GM12874 (cell line): ENCODE results near the gene C6orf118.

Experiments
- TF ChIP-seq, protein P1 (sequence below): IDR thresholded peaks from 2 replicates; pipeline ENCODE4 v1.5.1; 2011; ENCODE audit warnings: low read depth, mild to moderate bottlenecking, control low read depth, low read length, moderate library complexity; ENCODE audit not compliant: insufficient read depth

Gene C6orf118

GRCh38 chr6:165244524-165245247 is 64.7 kb downstream of the C6orf118 start:
- TF ChIP-seq, protein P1, sequence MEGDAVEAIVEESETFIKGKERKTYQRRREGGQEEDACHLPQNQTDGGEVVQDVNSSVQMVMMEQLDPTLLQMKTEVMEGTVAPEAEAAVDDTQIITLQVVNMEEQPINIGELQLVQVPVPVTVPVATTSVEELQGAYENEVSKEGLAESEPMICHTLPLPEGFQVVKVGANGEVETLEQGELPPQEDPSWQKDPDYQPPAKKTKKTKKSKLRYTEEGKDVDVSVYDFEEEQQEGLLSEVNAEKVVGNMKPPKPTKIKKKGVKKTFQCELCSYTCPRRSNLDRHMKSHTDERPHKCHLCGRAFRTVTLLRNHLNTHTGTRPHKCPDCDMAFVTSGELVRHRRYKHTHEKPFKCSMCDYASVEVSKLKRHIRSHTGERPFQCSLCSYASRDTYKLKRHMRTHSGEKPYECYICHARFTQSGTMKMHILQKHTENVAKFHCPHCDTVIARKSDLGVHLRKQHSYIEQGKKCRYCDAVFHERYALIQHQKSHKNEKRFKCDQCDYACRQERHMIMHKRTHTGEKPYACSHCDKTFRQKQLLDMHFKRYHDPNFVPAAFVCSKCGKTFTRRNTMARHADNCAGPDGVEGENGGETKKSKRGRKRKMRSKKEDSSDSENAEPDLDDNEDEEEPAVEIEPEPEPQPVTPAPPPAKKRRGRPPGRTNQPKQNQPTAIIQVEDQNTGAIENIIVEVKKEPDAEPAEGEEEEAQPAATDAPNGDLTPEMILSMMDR, result no peak

DNA sequence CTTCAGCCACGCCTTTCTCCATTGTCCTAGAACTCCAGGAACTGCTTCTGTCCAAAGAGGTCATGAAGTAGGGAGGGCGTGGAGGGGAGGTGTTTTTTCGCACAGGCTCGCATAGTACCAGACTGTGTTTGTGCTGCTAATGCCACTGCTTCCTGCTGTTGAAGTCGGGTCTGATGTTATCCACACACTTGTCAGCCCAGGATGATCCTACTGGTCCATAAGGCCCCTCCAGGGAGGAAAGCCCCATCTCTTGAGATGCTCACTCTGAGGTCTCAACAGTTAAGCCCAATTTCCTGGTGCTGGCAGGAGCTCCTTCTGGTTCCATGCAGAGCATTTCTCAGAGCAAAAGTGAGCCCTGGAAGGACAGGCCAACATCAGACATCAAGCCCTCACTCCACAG is 65.6 kb downstream of the C6orf118 start:
- TF ChIP-seq, protein P1, result no peak

- TF ChIP-seq, protein P1, result no peak
Observed at GRCh38 chr6:165236326-165236725, 73.1 kb downstream of the C6orf118 start.

DNA sequence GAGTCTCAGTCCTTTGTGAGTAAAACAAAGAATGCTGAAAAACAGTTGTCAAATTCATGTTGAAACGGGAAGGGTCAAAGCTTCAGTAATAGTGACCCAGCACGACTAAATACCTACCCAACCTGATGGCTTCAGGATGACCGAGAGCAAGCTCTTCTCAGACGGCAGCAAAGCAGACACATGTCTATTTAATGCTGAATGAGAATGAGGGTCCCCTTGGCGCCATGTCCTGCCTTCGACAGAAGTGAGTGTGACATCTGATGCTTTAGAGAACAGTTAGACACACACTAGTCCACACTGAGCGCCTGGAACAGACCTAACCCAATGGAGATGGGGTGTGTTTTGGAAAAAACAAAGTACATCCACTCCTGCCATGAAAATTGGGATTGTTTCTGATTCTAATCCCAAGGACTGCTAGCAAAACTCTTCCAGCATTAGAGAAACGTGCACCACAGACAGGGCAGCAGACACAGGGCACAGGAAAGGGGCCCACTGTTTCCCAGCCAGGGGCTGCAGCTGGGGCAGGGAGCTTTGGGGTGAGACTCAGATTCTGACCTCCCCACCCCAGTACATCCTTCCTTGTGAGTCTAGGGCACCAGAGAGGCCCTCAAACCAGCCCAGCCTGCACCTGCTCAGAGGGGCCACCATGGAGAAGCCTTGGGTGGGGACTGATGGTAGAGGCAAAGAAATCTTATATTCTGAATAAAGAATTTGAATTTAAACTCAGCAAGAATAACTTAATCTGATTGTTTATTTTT is 76.5 kb downstream of the C6orf118 start:
- TF ChIP-seq, protein P1, result no peak

DNA sequence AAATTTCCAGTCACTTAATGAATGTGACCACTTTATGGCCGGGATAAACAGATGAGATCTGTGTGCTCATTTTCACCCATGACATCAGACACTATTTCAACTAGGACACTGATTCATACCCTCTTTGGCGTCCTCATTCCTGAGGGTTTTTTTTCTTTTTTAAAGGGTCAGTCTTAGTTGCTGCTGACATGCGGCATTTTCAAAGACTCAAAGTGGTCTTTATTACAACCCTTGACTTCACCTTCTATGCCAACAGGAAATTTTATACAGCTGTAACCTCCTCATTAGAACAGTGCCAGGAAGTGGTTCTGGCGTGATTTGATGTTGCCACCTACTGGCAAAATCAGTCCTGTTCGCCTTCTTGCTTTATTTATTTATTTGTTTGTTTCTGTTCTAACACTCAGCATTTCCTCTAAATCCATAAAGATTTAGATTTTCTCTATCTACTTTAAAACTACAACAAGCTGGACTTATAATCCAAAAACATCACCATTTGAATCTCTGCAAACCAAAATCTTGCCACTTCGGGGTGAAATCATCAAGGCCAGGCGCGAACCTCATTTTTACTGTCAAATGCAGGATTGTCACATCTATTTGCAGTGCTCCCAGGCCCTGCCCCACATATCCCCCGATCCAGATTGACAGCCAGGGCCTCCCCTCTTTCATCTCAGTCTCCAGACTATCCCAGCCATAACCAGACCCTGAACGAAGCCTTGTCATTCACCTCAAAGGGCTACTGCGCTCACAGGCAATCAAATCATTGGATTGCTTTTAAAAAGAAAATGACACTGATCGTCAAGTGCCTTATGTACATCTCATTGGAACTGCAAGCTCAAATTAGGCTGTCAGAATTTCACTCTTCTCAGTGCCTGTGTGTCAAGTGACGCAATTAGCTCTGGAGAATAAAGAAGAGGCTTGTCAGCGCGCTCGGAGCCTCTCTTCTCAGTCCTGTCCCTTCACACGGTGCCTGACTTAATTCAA is 77.5 kb downstream of the C6orf118 start:
- TF ChIP-seq, protein P1, result no peak

- TF ChIP-seq, protein P1, result no peak
Observed at GRCh38 chr6:165231177-165231576, 78.2 kb downstream of the C6orf118 start.
